MV-4-11 (cell line): ENCODE measurements around the gene MCAM.

ENCODE experiments used
- DNase-seq: peaks from one replicate; lab custom pipeline; 2025; lab: John Stamatoyannopoulos, UW

MCAM gene, protein sequence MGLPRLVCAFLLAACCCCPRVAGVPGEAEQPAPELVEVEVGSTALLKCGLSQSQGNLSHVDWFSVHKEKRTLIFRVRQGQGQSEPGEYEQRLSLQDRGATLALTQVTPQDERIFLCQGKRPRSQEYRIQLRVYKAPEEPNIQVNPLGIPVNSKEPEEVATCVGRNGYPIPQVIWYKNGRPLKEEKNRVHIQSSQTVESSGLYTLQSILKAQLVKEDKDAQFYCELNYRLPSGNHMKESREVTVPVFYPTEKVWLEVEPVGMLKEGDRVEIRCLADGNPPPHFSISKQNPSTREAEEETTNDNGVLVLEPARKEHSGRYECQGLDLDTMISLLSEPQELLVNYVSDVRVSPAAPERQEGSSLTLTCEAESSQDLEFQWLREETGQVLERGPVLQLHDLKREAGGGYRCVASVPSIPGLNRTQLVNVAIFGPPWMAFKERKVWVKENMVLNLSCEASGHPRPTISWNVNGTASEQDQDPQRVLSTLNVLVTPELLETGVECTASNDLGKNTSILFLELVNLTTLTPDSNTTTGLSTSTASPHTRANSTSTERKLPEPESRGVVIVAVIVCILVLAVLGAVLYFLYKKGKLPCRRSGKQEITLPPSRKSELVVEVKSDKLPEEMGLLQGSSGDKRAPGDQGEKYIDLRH

DNA sequence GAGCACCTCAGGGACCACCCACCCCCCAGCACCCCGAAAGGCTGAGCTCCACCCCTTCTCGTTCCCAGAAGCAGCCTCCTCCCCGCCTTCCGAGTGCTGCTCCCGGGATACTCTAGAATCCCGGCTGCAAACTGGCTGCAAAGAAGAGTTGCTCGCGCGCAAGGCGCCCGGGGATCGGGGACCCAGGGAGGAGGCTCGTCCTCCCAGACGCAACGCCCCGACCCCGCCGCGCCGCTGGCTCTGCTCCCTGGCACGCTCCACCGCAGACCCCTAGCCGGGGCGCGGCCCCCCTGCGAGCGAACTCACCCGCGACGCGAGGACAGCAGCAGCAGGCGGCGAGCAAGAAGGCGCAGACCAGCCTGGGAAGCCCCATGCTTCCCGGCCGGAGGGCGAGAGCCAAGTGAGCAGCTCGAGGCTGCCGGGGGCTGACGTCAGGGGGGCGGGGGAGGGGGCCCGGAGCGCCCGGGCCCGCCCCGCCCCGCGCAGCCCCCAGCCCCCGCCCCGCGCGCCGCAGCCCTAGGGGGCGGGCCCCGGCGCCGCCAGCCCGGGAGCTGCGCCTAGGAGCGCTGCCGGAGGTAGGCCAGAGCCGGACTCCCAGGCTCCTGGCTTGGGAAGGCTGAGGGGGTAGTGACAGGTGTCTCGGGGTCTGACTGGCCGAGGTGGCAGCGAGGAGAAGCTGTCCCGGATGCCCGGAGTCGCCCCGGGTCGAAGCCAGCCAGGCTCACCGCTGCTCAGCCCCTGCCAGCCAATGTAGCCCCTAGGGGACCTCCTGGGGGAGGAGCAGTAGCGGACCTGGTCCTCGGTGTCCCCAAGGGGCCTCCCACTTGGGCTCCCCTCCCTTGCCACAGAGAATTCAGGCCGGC is at the start of gene MCAM:
TSS of gene MCAM (minus strand) at position 402 of the 863 bp plus-strand sequence. CDS start at position 373, 29 bp downstream.
- DNase-seq, result no peak

DNA sequence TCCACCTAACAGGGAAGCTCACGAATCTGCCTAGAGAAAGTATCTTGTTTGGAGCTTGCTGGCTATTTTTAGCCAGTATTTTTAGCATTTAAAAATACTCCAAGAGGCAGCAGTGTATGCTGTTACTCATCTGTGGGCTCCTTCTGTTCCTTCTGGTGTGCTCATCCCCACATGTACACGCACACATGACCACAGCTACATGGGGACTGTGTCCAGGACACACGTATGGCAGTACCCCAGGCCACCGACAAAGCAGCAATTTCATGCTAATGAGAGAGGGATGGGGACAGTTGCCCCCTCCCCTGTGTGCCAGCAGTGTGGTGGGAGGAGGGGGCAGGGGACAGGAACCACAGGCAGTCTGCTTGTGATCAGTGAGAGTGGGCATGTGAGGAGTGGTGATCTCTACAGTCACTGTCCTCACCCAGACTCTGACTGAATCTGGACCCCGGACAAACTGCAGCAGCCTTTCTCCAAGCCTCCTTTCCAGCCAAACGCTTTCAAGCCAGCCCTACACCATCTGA is 48.2 kb upstream of the MCAM start:
- DNase-seq, result peak; percentile 77

DNA sequence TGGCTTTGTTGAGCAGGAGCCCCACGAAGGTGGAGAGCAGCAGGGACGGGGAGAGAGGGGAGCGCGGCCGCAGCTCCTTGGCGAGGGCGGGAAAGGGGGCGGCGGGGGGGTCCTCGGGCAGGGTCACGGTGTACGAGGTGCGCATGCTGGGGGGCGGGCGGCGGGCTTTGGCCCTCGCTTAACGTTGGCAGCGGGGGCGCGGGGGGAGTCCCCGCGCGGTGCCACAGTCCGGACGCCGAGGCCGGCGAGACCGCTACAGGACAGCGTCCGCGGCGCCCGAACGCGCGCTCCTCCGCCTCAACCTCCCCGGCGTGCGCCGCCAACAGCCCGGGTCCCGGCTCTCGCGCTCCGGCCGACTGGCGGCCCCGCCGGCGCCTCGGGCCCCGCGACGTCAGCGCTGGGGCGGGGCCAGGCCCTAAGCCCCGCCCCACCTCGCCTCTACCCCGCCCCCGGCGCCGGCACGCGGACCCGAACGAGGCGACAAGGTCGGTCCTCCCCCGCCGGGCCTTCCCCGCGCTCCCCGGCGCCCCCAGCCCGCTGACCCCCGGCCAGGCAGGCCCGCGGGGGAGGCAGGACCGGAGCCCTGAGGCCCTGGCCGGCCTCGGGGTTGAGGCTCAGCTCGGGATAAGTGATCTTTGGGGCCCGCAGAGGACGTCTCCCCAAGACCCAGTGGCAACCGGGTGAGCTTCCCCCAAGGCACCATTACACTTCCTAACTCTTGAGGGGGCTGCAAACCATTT is 47.1 kb upstream of the MCAM start:
- peak; percentile 38 for DNase-seq

DNA sequence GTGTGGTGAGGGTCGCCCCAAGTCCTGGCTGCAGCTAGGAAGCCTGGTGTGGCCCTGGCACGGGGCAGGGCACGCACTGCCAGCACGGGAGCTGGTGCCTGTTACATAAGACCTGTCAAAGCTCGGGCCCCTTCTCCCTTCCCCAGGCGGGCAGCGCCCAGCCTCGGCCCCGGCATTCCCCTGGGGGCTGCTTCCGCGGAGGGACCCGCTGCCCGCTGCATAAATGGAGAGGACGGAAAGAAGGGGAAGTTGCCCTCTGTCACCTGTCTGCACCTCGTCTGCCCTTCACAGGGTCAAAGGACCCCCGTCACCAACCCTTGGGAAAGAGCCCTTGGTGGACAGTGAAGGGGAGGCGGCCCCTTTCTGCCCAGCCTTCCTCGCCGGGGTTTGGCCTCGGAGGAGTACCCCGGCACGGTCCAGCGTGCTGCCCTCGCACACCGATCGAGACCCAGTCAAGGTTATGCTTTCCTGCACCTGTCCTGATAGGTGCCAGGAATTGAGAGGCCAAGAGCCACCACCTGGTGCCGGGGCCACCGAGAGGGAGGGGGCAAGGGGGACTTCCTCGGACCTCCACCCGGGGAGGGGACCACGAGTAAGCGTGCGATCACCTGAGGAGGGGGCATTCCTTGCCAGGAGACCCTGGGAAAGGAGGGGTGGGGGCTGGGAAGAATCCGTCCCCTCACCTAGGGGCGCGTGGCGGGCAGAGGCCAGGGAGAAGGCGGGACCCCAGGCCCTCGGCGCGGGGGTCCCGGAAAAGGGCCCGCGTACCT is 46.3 kb upstream of the MCAM start:
- DNase-seq, result no peak

DNA sequence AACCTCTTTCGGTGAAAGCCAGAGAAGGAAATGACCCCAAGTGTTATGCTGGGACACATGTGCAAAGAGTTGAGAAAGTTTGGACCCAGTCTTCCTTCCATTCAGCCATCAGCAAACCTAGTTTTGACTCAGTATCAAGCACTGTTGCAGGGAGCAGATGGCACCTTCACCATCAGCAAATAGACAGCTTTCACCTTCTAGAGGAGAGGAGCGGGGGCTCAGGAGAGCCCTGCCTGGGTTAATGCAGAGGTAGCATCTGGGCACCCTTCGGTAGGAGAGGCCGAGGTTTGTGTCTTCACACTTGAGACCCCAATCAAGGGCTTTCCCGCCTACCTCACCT is 45.8 kb upstream of the MCAM start:
- no peak for DNase-seq

DNA sequence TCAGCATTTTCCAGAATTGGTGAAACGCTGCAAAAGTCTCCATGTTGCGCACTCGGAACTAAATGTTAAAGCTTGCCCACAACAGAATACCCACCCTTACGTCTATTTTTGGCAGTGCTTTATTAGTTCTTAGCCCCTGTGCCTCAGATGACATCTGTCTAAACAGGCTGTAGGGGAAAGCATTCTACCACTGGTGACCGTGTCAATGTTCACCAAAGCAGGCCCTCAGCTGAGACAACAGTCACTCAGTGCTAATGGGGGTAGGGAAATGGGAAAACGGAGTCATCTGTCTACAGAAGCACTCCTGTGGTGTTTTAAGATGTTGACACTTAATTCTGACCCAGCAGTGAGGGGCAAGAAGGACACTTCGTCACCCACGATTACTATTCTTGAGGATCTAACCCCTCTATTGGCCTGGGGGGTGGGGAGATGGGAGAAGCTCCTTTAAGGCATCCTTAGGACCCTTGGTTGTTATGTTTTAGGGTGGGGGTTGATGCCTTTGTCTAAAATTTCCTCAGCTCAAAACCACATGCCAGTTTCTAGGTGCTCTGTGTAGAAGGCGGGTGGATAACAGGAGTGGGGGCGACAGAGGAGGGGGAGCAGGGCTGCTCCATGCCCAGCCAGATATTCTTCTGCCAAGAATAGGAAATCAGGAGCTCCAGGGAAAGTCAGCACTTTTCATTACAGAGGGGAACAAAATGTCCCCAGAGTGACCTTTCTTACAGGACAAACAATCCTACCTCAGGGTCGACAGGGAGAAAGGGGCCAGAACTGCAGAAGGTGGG is 45.2 kb upstream of the MCAM start:
- no peak for DNase-seq

DNA sequence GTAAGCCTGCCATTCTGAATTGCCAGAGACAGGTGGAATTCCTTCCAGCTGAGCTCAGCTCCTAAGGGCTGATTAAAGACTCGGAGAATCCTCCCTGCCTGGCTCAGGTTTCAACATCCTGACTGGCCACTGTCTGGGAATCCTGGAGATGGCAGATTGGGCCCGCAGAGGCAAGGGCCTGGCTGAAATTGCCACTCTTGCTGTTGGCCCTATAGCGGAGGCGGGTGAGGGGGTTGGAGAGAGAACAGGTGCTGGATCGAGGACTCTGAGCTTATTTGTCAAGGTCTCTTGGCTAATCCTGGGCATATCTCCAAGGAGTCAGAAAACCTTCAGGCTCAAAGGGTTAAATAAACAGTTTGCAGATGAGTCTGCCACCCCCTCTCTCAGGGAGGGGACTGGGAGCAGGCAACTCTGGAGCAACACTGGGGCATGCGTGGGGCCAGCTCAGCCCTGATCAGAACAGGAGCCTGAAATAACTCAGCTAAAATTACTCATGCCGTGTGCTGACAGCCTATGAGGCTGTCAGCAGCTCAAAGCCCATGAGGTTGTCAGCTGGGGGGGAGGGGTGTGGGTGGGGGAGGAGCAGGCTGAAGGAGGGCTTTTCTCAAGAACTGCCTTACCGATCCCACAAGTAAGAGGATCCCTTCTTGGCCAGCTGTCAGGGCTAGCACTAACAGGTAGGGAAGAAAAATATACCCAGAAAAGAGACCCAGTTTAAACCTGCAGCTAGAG is 44.3 kb upstream of the MCAM start:
- DNase-seq, result peak; percentile 84

DNA sequence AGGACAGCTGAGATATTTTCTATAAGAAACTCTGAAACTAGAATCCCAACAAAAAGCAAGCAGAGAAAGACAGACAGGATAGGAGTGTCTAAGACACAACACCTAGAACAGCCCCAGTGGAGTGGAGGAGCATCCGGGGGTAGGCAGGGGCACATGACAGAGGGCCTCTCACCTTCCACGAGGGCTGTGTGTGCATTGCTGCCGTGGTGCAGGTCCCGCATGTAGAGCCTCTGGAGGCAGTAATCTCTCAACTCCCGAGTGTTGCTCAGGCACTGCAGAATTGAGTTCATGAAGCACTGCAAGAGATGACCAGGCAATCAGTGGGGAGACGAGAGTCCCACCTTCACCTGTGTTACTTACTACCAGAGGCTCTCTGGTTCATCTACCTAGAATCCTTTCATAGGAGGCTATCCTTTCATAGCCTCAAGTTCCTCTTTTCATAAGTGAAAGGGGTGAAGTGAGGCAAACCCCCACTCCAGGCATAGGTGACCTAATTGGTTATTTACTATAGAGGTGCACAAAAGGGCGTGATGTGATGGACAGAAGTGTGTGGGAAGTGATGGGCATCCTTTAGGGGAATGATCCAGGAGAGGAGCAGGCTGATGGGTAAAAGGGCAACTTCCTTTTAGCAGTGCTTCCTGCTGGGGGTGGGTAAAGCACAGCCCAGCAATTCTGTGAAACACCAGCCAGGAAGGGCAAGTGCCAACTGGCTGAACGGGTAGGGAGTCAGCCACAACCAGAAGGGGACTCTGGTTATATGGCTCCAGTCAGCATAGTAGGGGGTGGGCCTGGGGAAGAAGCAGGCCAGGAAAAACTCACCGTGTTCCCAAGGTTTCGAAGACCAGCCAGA is 42.7 kb upstream of the MCAM start:
- peak; percentile 35 for DNase-seq

DNA sequence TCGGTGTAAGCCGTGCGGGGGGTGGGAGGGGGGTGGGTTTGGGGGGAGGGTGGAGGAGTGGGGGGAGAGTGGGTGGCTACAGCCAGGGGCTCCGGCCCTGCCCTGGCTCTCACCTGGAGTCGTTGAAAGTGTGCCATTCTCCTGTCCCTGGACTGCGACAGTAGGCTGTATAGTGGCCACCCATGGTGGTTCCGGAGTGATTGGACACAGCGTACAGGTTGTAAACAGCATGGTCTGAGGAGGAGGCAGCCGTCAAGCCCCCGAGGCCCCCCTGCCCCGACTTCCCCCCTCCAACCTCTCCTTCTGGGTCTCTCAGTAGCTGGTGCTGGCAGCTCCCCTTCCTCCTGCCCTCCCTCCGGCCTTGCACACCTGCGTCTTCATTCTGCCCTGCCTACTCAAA is 40.1 kb upstream of the MCAM start:
- DNase-seq, result no peak

DNA sequence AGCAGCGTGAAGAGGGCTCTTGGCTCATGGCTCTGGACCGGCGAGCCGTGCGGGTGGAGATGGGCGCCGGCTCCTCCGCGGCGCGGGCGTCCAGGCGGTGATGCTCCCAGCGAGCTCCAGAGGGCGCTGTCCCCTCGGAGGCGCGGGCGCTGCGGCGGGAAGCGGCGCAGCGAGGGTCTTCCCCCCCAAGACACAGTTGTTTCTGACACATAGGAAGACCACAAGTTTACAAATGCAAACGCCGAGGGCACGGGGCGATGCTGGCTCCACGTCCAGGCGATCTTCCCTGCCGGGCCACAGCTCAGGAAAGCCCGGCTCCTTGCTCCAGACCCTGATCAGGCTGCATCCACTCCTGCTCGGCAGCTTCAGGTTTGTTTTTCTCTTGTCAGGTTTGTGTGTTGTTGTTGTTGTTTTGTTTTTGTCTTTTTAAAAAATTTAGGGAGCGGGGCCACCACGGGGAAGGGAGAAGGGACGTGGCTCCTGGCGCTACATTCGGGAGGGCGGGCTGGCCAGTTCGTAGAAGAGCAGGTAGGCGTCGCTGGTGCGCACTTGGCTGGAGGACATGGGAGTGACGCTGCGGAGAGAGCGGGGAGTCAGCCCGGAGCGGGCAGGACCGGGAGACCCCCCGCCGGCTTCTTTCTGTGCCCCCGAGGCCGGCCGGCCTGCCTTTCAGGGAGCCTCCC is 39.6 kb upstream of the MCAM start:
- peak; percentile 47 for DNase-seq

DNA sequence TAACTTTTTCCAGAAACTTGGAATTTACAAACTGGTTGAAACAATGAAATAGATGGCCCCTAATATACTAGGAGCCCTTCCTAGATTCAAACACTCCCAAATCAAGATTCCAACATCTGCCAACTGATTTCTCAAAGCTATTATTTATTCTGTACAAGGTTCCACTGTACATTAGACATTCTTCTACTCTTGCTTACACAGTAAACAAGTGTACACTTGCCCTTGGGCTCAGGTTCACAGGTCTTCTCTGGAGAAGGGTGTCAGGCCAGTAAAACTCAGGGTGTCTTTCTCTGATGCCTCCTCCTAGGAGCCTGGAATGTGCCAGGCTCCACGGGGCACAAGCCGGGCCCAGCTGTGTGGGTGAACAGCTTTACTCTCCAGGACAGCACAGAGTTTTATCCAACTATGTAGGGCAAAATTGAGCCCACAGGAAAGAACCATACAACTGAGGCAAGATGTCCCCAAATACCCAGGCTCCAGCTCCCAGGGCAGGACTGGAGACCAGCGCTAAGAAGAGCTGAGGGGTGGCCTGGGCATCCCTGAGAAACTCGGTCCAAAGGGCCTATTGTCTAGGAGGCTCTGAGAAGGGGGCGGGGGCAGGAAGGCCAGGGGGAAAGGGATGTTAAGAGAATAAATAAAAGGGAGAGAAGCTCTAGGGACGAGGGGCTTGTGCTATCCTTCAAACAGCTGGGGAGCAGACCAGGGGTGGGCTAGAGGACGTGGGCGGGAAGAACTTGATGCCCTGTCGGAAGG is 38.3 kb upstream of the MCAM start:
- no peak for DNase-seq

DNA sequence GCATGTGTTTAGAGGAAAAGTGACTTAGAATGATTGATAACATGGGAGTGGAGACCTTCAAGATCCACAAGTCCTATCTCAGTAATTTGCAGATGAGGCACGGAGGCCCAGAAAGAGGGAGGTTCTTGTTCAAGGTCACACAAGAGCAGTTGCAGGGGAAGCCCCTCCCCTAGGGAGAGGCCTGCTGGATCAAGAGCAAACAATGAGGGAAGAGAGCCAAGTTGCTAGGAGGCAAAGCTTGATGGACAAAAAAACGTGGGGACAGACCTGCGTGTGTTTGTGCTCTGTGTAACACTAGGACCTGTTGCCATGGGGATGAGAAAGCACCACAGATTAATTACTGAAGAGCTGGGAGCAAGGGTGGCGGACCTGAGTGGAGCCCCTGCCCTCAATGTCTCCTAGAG is 35.9 kb upstream of the MCAM start:
- DNase-seq, result no peak

DNA sequence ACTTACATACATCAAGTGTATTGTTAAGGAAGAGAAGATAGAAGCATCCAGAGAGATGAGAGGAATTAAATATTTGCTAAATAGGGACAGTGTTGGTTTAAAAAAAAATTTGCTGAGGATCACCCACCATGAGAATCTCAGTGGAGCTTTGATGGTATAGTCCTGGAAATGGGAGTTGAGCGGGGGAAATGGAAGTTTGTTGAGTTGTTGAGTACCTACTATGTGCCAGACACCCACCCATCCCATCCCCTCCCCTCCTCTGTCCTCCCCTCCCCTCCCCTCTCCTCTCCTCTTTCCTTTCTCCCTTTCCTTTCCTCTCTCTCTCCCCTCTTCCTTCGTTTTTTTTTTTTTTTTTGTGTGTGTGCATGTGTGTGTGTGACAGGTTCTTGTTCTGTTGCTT is 34.3 kb upstream of the MCAM start:
- DNase-seq, result no peak

DNA sequence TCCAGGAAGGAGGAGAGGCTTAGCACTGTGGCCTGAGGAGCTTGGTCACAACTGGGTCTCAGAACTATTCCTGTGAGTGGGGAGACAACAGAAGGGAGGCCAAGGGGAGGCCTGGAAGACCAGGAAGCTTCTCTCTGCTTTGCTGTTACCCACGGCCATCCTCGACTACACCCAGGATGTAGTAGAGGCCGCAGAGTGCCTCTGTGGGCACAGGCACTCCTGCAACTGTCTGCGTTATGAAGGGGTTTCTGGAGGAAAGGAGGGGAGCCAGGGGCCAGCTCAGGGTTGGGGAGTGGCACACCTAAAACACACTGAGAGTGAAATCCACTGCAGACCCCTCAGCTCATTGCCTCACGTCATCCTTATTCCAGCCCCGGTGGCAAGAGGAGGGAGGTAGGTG is 33.4 kb upstream of the MCAM start:
- DNase-seq, result no peak

DNA sequence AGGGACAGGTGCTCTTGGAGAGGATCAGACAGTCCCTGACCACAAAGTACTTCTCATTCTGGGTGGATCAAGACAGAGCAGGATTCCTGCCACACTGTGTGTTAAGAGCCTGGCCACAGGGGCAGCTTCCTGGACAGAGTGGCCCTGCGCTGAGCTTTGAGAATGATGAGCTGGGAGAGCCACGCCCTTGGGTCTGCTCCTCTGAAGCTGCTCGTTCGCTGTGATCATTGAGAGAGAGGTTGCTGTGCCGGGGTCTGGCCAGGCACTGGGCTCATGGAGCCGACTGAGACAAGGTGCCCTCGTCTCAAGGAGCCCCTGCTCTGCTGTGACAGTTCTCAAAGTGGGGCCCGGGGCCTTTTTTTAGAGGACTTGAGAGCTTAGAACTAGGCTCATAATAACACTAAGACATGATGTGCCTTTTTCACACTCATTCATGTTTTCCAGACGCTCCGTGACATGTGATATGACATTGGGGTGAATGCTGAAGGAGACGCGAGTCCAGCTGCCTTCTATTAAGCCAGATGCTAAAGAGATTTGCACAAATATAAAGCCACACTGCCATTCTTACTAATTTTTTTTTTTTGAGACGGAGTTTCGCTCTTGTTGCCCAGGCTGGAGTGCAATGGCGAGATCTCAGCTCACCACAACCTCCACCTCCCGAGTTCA is 31.1 kb upstream of the MCAM start:
- no peak for DNase-seq

DNA sequence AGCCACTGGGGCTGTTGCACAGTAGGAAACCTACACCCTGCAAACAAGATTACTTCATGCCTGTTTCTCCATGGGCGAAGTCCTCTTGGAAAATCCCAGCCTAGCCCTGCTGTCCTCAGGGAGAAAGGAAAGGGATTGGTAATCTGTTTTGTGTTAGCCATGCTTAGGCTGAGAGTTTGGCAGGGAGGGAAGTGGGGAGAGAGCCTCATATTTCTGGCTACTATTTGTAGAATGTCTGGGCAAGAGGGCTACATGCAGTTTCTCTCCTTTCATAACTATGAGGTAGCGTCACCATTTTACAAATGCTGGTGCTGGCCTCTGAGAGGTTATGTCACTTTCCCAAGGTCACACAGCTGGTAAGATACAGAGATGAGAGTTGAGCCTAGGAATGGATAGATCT is 30.3 kb upstream of the MCAM start:
- DNase-seq, result no peak

DNA sequence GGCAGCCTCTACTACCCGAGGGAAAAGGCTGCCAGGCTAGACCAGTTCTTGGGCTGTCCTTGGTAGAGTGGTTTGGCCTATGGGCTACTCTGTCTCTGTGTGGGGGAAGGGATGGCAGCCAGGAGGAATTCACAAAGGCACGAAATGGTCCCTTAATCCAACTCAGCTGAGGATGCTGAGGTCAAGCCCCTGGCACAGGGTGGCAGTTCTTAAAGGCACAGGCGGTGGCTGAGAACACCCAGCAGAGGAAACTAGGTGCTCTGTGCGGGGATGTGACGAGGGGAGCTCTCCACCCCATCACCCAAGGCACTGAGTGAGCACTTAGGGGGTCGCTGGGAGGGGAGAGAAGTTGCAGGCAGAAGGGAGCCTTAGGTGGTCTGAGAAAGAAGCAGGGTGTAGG is 29.7 kb upstream of the MCAM start, which contains the start of gene MFRP:
TSS of gene MFRP (minus strand) at position 101 of the 400 bp plus-strand sequence. CDS start 192 bp downstream, outside the sequence.
- DNase-seq, result no peak
